HG03342 (cell line): ENCODE measurements around the gene COMMD8.
A peak's percentile ranks its signal among the peaks of the same experiment; 100 is the strongest.

Experiments used
- ATAC-seq: cut with Tn5 transposase; IDR thresholded peaks from one replicate; pipeline ENCODE4 v1.9.1; 2021; ENCODE audit warnings: mild to moderate bottlenecking, moderate library complexity; ENCODE audit not compliant: unreplicated experiment

Gene COMMD8

GRCh38 chr4:47473141-47473750 is 9.7 kb upstream of the COMMD8 start:
- no peak for ATAC-seq

- ATAC-seq, result no peak
Observed at GRCh38 chr4:47471591-47471990, 8.1 kb upstream of the COMMD8 start.

GRCh38 chr4:47471064-47471463 is 7.6 kb upstream of the COMMD8 start:
- no peak for ATAC-seq

- ATAC-seq, result no peak
Observed at GRCh38 chr4:47469951-47470350, 6.4 kb upstream of the COMMD8 start.

GRCh38 chr4:47468706-47469365 is 5.3 kb upstream of the COMMD8 start:
- no peak for ATAC-seq

- ATAC-seq, result no peak
Observed at GRCh38 chr4:47466056-47466785, 2.7 kb upstream of the COMMD8 start.

GRCh38 chr4:47465004-47465403 is 1.5 kb upstream of the COMMD8 start:
- peak; percentile 39 for ATAC-seq

- peak; percentile 6 for ATAC-seq
Observed at GRCh38 chr4:47462799-47463234, 685 bp downstream of the COMMD8 start.

GRCh38 chr4:47451657-47452056 is 11.8 kb downstream of the COMMD8 start:
- no peak for ATAC-seq

GRCh38 chr4:47444031-47444430 is 19.5 kb downstream of the COMMD8 start:
- ATAC-seq, result no peak

GRCh38 chr4:47442980-47443379 is 20.5 kb downstream of the COMMD8 start:
- ATAC-seq, result peak; percentile 65

- ATAC-seq, result no peak
Observed at GRCh38 chr4:47434931-47435330, 28.6 kb downstream of the COMMD8 start.

GRCh38 chr4:47432749-47433148 is 30.8 kb downstream of the COMMD8 start:
- no peak for ATAC-seq

- no peak for ATAC-seq
Observed at GRCh38 chr4:47427935-47428334, 35.6 kb downstream of the COMMD8 start.

- no peak for ATAC-seq
Observed at GRCh38 chr4:47425628-47426027, 37.9 kb downstream of the COMMD8 start.

- no peak for ATAC-seq
Observed at GRCh38 chr4:47419296-47419695, 44.2 kb downstream of the COMMD8 start.

- no peak for ATAC-seq
Observed at GRCh38 chr4:47418147-47418546, 45.4 kb downstream of the COMMD8 start.

- no peak for ATAC-seq
Observed at GRCh38 chr4:47415719-47416118, 47.8 kb downstream of the COMMD8 start.

GRCh38 chr4:47413521-47413920 is 50.0 kb downstream of the COMMD8 start:
- ATAC-seq, result peak; percentile 42

GRCh38 chr4:47410271-47410670 is 53.2 kb downstream of the COMMD8 start:
- ATAC-seq, result no peak

- no peak for ATAC-seq
Observed at GRCh38 chr4:47406408-47406807, 57.1 kb downstream of the COMMD8 start.
